ENCODE data around the gene SULF2.

Gene SULF2

DNA sequence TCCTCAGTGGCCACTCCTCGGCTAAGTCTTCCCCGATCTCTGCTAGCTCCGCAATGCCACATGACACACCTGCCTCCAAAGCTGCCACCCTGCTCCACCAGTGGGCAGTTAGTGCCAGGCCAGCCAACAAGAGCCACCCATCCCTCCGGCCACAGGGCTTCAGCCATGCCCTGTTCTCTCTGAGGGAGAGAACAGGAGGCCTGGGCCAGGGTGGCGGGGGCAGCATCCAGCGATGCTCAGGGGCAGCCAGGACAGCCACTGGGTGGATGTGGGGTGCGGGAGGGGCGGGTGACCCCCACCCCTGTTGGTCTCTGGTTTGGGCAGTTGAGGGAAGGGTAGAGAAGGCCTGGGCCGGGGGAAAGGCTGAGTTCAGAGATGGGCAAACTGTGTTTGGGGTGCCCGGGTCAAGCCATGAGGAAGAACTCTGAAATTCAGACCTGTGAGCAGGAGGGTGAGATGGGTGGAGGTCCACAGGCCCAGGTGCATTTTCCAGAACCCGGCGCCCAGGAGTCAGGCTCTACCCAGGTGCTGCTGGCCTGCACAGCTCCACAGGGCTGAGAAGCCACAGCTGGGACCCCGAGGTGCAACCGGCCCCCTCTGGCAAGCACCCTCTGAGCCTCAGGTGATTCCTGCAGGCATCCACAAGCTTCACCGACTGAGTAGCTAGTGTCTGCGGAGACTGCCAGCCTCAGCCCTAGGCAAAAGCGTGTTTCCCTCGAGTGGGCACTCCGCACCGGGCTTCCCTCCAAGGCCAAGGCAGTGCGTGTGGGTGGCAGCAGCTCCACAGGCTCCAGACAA is 91.1 kb downstream of the SULF2 start:
- no peaks in the 10 kb centered on the region for H3K27me3 ChIP-seq
- H3K27ac ChIP-seq: no peak overlapping the region
- H3K4me3 ChIP-seq (ENCODE audit: low read depth in 1 of 2, low read length in 1 of 2): no peak overlapping the region
- no peaks in the 10 kb centered on the region for H3K9me3 ChIP-seq
- TF ChIP-seq CTCF (IDR thresholded peaks at IDR 0.05): no peak
- H3K36me3 ChIP-seq: peaks cover 28% of the 10 kb centered on the region
- H3K4me1 ChIP-seq (ENCODE audit: control insufficient read depth in 1 of 2, insufficient read depth in 1 of 2, low read depth in 1 of 2, low read length in 1 of 2): peaks cover 0 to 4% of the 10 kb centered on the region in 2 experiments

- no peaks in the 10 kb centered on the region for H3K9me3 ChIP-seq
- H3K4me1 ChIP-seq (ENCODE audit: control insufficient read depth in 1 of 2, insufficient read depth in 1 of 2, low read depth in 1 of 2, low read length in 1 of 2): peaks cover 0 to 4% of the 10 kb centered on the region in 2 experiments
- no peaks in the 10 kb centered on the region for H3K27me3 ChIP-seq
- TF ChIP-seq CTCF (IDR thresholded peaks at IDR 0.05): no peak
- H3K4me3 ChIP-seq (ENCODE audit: low read depth in 1 of 2, low read length in 1 of 2): no peak overlapping the region
- peaks cover 35% of the 10 kb centered on the region for H3K36me3 ChIP-seq
- H3K27ac ChIP-seq: no peak overlapping the region
Measured at GRCh38 chr20:47691625-47692024, 93.7 kb downstream of the SULF2 start.

GRCh38 chr20:47689731-47690130 is 95.5 kb downstream of the SULF2 start:
- H3K4me1 ChIP-seq (ENCODE audit: control insufficient read depth in 1 of 2, insufficient read depth in 1 of 2, low read depth in 1 of 2, low read length in 1 of 2): no peaks in the 10 kb centered on the region
- no peak for TF ChIP-seq CTCF (IDR thresholded peaks at IDR 0.05)
- no peak overlapping the region for H3K4me3 ChIP-seq (ENCODE audit: low read depth in 1 of 2, low read length in 1 of 2)
- peaks cover 46% of the 10 kb centered on the region for H3K36me3 ChIP-seq
- H3K27ac ChIP-seq: no peak overlapping the region
- H3K27me3 ChIP-seq: no peaks in the 10 kb centered on the region
- H3K9me3 ChIP-seq: no peaks in the 10 kb centered on the region

- TF ChIP-seq CTCF (IDR thresholded peaks at IDR 0.05): no peak
- H3K27ac ChIP-seq: no peak overlapping the region
- no peaks in the 10 kb centered on the region for H3K27me3 ChIP-seq
- H3K4me3 ChIP-seq (ENCODE audit: low read depth in 1 of 2, low read length in 1 of 2): no peak overlapping the region
- H3K36me3 ChIP-seq: peaks cover 55% of the 10 kb centered on the region
- no peaks in the 10 kb centered on the region for H3K4me1 ChIP-seq (ENCODE audit: control insufficient read depth in 1 of 2, insufficient read depth in 1 of 2, low read depth in 1 of 2, low read length in 1 of 2)
- H3K9me3 ChIP-seq: no peaks in the 10 kb centered on the region
Measured at GRCh38 chr20:47688385-47689381, 96.6 kb downstream of the SULF2 start.

- Histone ChIP-seq H3K27ac (no peak overlapping the region), H3K27me3 (no peaks in the 10 kb centered on the region), H3K36me3 (peaks cover 68% of the 10 kb centered on the region), H3K9me3 (no peaks in the 10 kb centered on the region), H3K4me3 (ENCODE audit: low read depth in 1 of 2, low read length in 1 of 2) (no peak overlapping the region), H3K4me1 (ENCODE audit: control insufficient read depth in 1 of 2, insufficient read depth in 1 of 2, low read depth in 1 of 2, low read length in 1 of 2) (no peaks in the 10 kb centered on the region)
- no peak for TF ChIP-seq CTCF (IDR thresholded peaks at IDR 0.05)
Measured at GRCh38 chr20:47687095-47687987, 97.9 kb downstream of the SULF2 start.

Measured in neutrophil (primary cell).